GM18951 (cell line): ENCODE measurements around the gene PGAM2.

Experiments
- POLR2A ChIP-seq: IDR thresholded peaks from 4 replicates; pipeline ENCODE4 v1.6.1; 2011; ENCODE audit warnings: mild to moderate bottlenecking; ENCODE audit not compliant: insufficient read length, insufficient read depth; ENCODE audit errors: extremely low read depth
- in situ Hi-C: fragments of 300-500 bp; cut with MboI; formaldehyde crosslinking; loops from one replicate; pipeline ENCODE4 v1.12.0; 2022; ENCODE audit warnings: low sequenced_read_pairs, mixed read lengths, inconsistent platforms; ENCODE audit not compliant: unreplicated experiment

The PGAM2 gene

GRCh38 chr7:44065431-44066110 lies at the start of gene PGAM2:
Gene PGAM2, minus strand, starts transcription at chr7:44065567. Its CDS starts 38 bp downstream, at chr7:44065529.
- TF ChIP-seq POLR2A: no peak
- in situ Hi-C loops: no loop called here

GRCh38 chr7:44114586-44115310 lies 49.4 kb upstream of the PGAM2 start:
- TF ChIP-seq POLR2A: no peak
- in situ Hi-C loops: no loop called here

GRCh38 chr7:44113764-44114354 lies 48.5 kb upstream of the PGAM2 start:
- no peak for TF ChIP-seq POLR2A
- in situ Hi-C loops: no loop called here

GRCh38 chr7:44112997-44113763 lies 47.8 kb upstream of the PGAM2 start:
- in situ Hi-C loops: no loop called here
- no peak for TF ChIP-seq POLR2A

- TF ChIP-seq POLR2A: no peak
- in situ Hi-C loops: no loop called here
Measured at GRCh38 chr7:44112231-44112996, 47.0 kb upstream of the PGAM2 start.

- TF ChIP-seq POLR2A: no peak
- in situ Hi-C loops: no loop called here
Measured at GRCh38 chr7:44111761-44112160, 46.4 kb upstream of the PGAM2 start.

- in situ Hi-C loops: no loop called here
- no peak for TF ChIP-seq POLR2A
Measured at GRCh38 chr7:44110719-44111635, 45.6 kb upstream of the PGAM2 start.

GRCh38 chr7:44109991-44110390 lies 44.6 kb upstream of the PGAM2 start:
- in situ Hi-C loops: no loop called here

GRCh38 chr7:44108768-44109750 lies 43.7 kb upstream of the PGAM2 start:
- in situ Hi-C loops: no loop called here
- no peak for TF ChIP-seq POLR2A

More at GRCh38 chr7:44109991-44110390, 44.6 kb upstream of the PGAM2 start:
- no peak for TF ChIP-seq POLR2A

GRCh38 chr7:44107961-44108767 lies 42.8 kb upstream of the PGAM2 start:
- no peak for TF ChIP-seq POLR2A
- in situ Hi-C loops: no loop called here
